Adrenal gland (tissue), 5 donors: Measurements from ENCODE around the gene CCDC148.

ENCODE experiments used
- CTCF ChIP-seq, 6 experiments: fragments of 450-650 bp in 4 of 6; fragments of 200-600 bp in 2 of 6; sonication (generic) in 1 of 6; IDR thresholded peaks; 1 replicate in 5 of 6; 2 replicates in 1 of 6; pipeline versions ENCODE4 v1.5.1 to v1.8.0; 2016 to 2021; ENCODE audit warnings: antibody characterized with exemption in 6 of 6, mild to moderate bottlenecking in 2 of 6, moderate library complexity in 1 of 6
- POLR2A ChIP-seq, 2 donors: fragments of 450-650 bp; IDR thresholded peaks; one replicate each; pipeline ENCODE4 v1.6.1; 2017; ENCODE audit warnings: antibody characterized with exemption in 2 of 2, mild to moderate bottlenecking in 2 of 2, moderate library complexity in 1 of 2
- donor health status: DM: no; HTN: no; CAD: no.

- no peak for TF ChIP-seq CTCF (IDR thresholded peaks at IDR 0.05)
- TF ChIP-seq POLR2A (IDR thresholded peaks at IDR 0.05): no peak
Observed at GRCh38 chr2:158477202-158477601, 20.6 kb upstream of the CCDC148 start.
